DOHH2 (cell line): ENCODE data around the gene ADGRF3.

ENCODE experiments used
- H3F3A ChIP-seq: fragments of 200-600 bp; sonication (generic), shearing (Covaris generic); 2 replicates; pipeline ENCODE4 v1.6.0; 2016; ENCODE audit warnings: antibody characterized with exemption, mild to moderate bottlenecking; ENCODE audit not compliant: control insufficient read depth, insufficient read depth
- H3K27ac ChIP-seq: fragments of 200-600 bp; sonication (generic); 2 replicates; pipeline ENCODE4 v1.5.1; 2014; ENCODE audit warnings: low read depth, mild to moderate bottlenecking, low read length, moderate library complexity
- H3K27me3 ChIP-seq: fragments of 200-600 bp; sonication (generic); 2 replicates; pipeline ENCODE4 v1.6.1; 2014; ENCODE audit warnings: mild to moderate bottlenecking, low read length, mixed read lengths; ENCODE audit not compliant: control insufficient read depth
- H3K36me3 ChIP-seq: fragments of 200-600 bp; sonication (generic); 2 replicates; pipeline ENCODE4 v1.6.1; 2014; ENCODE audit warnings: mild to moderate bottlenecking, low read length, moderate library complexity, mixed read lengths; ENCODE audit not compliant: control insufficient read depth
- H3K4me1 ChIP-seq: fragments of 200-600 bp; sonication (generic); 2 replicates; pipeline ENCODE4 v1.6.1; 2014; ENCODE audit warnings: mild to moderate bottlenecking, low read length, mixed read lengths; ENCODE audit not compliant: control insufficient read depth
- H3K4me2 ChIP-seq: fragments of 200-600 bp; sonication (generic); 2 replicates; pipeline ENCODE4 v1.6.0; 2014; ENCODE audit warnings: mild to moderate bottlenecking, low read length, moderate library complexity
- H3K4me3 ChIP-seq: fragments of 200-600 bp; sonication (generic); 2 replicates; pipeline ENCODE4 v1.5.1; 2014; ENCODE audit warnings: mild to moderate bottlenecking, low read length, mixed read lengths
- H3K79me2 ChIP-seq: fragments of 200-600 bp; sonication (generic); 2 replicates; pipeline ENCODE4 v1.6.1; 2014; ENCODE audit warnings: mild to moderate bottlenecking, low read length, mixed read lengths; ENCODE audit not compliant: control insufficient read depth
- H3K9me2 ChIP-seq: fragments of 200-600 bp; sonication (generic); replicated peaks from 2 replicates; pipeline ENCODE4 v1.6.1; 2014; ENCODE audit warnings: mild to moderate bottlenecking, low read length, mixed read lengths; ENCODE audit not compliant: control insufficient read depth
- H3K9me3 ChIP-seq: fragments of 200-600 bp; sonication (generic); 2 replicates; pipeline ENCODE4 v1.6.1; 2014; ENCODE audit warnings: antibody characterized with exemption, low read length, mixed read lengths; ENCODE audit not compliant: control insufficient read depth, insufficient read depth
- H4K20me1 ChIP-seq: fragments of 200-600 bp; sonication (generic); 2 replicates; pipeline ENCODE4 v1.6.0; 2014; ENCODE audit warnings: low read depth, mild to moderate bottlenecking, antibody characterized with exemption, low read length, moderate library complexity; ENCODE audit not compliant: control insufficient read depth, insufficient read depth
- EZH2phosphoT487 ChIP-seq: fragments of 200-600 bp; sonication (generic); IDR thresholded peaks from 2 replicates; pipeline ENCODE4 v1.6.1; 2017; ENCODE audit warnings: borderline replicate concordance, mild to moderate bottlenecking, antibody characterized with exemption, low read length, moderate library complexity, mixed read lengths
- TF ChIP-seq, protein P1 (sequence below): fragments of 200-600 bp; sonication (generic); IDR thresholded peaks from one replicate; pipeline ENCODE4 v1.5.1; 2014; ENCODE audit warnings: antibody characterized with exemption, mild to moderate bottlenecking, low read depth, low read length; ENCODE audit not compliant: poor library complexity, severe bottlenecking

ADGRF3 gene

DNA sequence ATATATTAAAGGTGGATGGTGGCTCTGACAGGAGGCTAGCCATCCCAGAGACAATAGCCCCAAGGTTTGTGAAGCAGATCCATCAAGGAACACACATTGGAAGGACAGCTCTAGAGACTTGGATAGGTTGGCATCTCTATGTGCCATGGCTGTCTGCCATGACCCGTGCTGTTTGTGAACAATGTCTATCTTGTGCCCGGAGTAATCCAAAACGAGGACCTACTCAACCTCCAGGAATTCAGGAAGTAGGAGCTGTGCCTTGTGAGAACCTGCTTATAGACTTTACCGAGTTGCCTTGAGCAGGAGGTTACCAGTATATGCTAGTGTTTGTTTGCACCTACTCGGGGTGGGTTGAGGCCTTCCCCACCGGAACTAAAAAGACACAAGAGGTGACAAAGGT, 43.7 kb downstream of the ADGRF3 start:
- Histone ChIP-seq H3K4me2 (no peak overlapping the region), H3F3A (no peaks in the 10 kb centered on the region), H3K79me2 (no peaks in the 10 kb centered on the region), H4K20me1 (no peaks in the 10 kb centered on the region), H3K9me3 (no peaks in the 10 kb centered on the region), H3K4me3 (no peak overlapping the region), H3K27ac (no peak overlapping the region), H3K9me2 (no peaks in the 10 kb centered on the region), H3K27me3 (peaks cover 16% of the 10 kb centered on the region), H3K4me1 (peaks cover 16% of the 10 kb centered on the region), H3K36me3 (no peaks in the 10 kb centered on the region)
- TF ChIP-seq, protein P1, sequence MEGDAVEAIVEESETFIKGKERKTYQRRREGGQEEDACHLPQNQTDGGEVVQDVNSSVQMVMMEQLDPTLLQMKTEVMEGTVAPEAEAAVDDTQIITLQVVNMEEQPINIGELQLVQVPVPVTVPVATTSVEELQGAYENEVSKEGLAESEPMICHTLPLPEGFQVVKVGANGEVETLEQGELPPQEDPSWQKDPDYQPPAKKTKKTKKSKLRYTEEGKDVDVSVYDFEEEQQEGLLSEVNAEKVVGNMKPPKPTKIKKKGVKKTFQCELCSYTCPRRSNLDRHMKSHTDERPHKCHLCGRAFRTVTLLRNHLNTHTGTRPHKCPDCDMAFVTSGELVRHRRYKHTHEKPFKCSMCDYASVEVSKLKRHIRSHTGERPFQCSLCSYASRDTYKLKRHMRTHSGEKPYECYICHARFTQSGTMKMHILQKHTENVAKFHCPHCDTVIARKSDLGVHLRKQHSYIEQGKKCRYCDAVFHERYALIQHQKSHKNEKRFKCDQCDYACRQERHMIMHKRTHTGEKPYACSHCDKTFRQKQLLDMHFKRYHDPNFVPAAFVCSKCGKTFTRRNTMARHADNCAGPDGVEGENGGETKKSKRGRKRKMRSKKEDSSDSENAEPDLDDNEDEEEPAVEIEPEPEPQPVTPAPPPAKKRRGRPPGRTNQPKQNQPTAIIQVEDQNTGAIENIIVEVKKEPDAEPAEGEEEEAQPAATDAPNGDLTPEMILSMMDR: no peak
- no peak for TF ChIP-seq EZH2phosphoT487

DNA sequence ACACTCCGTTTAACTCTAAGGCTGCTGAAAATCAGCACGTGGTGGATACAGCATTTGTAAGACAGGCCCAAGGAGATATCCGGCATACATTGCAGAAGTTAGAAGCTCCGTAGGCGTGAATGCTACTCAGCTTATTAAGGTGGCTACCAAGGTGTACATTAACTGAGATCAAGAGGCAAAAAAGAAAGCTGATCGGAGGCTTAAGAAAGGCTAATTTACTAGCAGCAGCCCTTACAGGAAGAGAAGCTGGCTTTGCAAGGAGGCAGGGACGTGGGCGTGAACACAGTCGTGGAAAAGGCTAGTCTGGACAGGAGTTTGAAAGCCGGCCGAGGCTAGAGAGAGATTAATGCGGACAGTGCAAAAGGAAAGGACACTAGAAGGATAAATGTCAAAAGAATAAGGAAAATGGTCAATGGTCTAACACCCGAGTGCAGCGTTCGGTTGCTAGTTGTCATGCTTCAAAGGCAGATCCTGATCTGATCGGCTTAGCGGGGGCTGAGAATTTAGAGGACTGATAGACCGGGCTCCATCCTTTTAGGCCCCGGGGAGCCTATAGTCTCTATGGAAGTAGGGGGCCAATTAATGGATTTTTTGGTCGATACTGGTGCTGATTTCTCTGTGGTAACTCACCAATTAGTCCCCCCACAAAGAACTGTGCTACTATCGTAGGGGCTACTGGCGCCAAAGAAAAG, 46.2 kb downstream of the ADGRF3 start:
- H3F3A ChIP-seq: no peaks in the 10 kb centered on the region
- H3K9me3 ChIP-seq: no peaks in the 10 kb centered on the region
- no peaks in the 10 kb centered on the region for H4K20me1 ChIP-seq
- no peak overlapping the region for H3K27ac ChIP-seq
- no peak overlapping the region for H3K4me3 ChIP-seq
- H3K36me3 ChIP-seq: no peaks in the 10 kb centered on the region
- no peak overlapping the region for H3K4me2 ChIP-seq
- peaks cover 19% of the 10 kb centered on the region for H3K27me3 ChIP-seq
- H3K4me1 ChIP-seq: peaks cover 16% of the 10 kb centered on the region
- no peaks in the 10 kb centered on the region for H3K9me2 ChIP-seq
- no peak for TF ChIP-seq EZH2phosphoT487
- TF ChIP-seq, protein P1: no peak
- no peaks in the 10 kb centered on the region for H3K79me2 ChIP-seq

DNA sequence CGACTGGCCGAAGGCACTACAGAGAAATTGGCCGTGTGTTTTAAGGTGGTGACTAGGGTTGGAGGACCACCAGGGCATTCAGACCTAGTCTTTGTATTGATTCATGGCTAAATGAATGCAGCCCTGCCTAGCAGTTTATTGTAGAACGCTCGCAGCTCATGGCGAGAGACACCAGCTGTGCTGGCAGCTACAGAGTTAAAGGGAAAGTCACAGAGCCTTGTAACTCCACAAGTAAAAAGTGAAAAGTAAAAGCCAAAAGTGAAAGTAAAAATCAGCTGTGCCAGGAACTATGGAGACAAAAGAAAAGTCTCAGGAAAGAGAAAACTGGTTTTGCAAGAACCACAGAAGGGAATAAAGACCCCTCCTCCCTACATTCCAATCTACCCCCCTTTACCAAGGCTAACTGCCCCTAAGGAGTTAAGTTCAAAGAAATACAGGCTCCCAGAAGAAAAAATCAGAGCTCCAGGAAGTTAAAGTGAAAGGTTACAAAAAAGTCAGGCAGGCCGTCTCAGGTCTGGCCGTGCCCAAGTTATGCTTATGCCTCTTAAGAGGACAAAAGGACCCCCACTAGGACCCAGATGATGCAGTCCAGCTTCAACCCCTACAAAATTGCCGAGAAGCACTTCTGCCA, 47.0 kb downstream of the ADGRF3 start:
- no peaks in the 10 kb centered on the region for H3F3A ChIP-seq

More for the DNA sequence above, 47.0 kb downstream of the ADGRF3 start:
- Histone ChIP-seq H3K4me2 (peak overlapping the region; percentile 82), H3K27me3 (peaks cover 19% of the 10 kb centered on the region), H3K4me3 (peak overlapping the region; percentile 67), H3K79me2 (no peaks in the 10 kb centered on the region), H3K36me3 (no peaks in the 10 kb centered on the region), H3K9me2 (no peaks in the 10 kb centered on the region), H3K9me3 (no peaks in the 10 kb centered on the region), H3K4me1 (peaks cover 16% of the 10 kb centered on the region), H3K27ac (no peak overlapping the region), H4K20me1 (no peaks in the 10 kb centered on the region)
- TF ChIP-seq, protein P1: no peak
- no peak for TF ChIP-seq EZH2phosphoT487
